Fibroblast of skin of right quadriceps (primary cell): ENCODE measurements around the gene FOXRED1.
"Not testable (repeated sequence)": the region's sequence is repeated elsewhere in the genome, so short reads cannot be mapped to it uniquely, and the experiment has no call there.

Source experiments
- DNase-seq: peaks from one replicate; pipeline ENCODE4 v3.0.0-alpha.2; 2013

The FOXRED1 gene

DNA sequence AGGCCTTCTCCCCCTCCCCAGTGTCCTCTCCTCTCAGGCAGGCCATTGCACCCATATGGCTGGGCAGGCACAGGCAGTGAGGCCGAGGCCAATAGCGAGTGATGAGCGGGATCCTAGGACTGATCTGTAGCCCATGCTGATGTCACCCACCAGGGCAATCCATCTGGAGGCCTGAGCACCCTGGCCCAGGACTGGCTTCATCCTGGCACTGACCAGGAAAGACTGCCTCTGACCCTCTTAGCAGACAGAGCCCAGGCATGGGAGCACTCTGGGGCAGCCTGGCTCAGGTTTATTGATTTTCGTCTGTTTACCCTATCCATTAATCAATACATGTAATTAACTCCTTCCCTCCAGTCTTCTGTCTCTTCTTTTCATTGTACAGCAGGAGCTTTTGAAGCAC is 8.8 kb downstream of the FOXRED1 start:
- DNase-seq = no peak

DNA sequence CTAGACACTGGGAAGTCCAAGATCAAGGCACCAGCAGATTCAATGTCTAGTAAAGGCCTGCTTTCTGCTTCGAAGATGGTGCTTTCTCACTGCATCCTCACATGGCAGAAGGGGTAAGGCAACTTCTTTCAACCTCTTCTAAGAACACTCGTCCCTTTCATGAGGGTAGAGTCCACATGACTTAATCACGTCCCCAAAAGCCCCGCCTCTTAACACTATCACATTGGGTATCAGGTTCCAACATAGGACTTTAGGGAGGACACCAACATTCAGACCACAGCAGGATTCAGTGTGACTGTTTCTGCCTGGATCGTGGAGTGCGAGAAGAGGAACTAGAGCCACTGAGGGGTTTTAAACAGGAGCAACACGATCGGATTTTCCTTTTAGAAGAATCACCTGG is 10.2 kb downstream of the FOXRED1 start:
- no peak for DNase-seq

DNA sequence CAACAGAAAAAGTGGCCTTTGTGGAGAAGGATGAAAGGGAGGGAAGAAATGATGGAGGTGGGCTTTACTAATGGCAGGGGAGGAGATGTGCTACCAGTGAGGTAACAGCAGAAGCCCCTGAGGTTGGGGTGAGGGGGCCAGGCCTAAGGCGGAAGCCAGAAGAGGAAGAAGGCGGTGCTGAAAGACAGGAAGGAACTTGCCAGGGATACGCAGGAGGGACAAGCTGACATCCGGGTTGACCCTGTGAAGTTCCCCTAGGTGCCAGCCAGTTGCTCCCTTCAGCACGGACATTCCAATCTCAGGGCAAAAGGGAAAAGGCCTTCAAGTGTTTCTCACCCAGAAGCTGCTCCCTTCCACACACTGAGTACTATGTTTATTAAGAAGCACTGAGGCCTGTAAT is 11.6 kb downstream of the FOXRED1 start:
- DNase-seq = no peak

DNA sequence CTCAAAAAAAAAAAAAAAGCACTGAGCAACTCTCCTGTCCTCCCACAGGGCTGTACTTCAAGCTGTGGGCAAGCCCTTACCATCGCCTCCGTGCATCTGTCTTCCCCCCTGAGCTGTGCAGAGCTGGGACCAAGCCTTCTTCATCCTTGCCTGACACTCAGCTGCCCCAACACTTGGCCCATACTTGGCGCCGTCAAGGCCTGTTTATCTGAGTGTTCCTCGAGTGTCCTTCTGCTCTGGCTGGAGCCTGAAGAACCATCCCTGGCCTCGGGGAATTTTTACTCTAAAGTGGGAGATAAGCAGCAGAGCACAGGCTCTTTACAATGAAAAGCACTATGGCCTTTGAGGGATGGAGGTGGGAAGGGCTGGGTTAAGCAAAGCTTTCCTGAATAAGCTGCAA is 12.3 kb downstream of the FOXRED1 start:
- no peak for DNase-seq

DNA sequence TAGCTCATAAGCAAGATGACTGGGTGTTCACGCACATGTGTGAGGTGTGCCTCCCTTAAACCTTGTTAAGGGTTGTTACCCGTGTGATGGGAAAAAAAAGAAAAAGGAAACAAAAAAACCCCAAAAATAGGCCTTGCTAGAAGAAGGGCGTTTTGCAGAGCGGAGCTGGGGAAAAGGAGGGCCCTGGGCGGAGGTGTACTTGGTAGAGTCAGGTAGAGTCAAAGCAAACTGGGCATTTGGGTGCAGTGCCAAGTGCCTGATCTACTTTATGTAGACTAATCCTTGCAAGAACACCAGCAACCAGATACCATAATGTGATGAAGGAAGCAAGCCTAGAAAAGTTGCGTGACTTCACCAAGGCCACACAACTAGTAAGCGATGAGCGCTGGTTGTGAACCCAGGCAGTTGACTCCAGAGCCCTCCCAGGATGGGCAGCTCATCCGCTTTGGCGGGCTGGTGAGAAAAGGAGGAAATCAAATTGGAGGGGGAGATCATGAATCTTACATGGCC is 12.8 kb downstream of the FOXRED1 start:
- no peak for DNase-seq

DNA sequence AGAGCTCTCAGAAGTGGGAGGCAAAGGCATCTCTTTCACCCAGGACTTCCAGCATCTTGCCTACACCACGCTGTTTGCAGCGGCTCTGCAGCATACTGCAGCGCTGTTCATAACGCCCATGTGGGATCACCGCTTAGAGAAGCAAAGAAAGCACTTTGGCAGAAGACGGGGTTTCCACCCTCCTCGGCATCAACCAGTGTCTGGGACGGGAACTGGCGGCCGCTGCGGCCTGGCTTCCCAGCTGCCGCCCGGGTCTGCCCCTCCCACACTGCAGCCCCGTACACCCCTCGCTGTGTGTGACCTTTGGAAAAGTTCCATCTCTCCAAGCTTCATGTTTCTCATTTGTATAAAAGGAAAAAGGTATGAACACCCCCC is 13.4 kb downstream of the FOXRED1 start:
- peak; percentile 21 for DNase-seq

DNA sequence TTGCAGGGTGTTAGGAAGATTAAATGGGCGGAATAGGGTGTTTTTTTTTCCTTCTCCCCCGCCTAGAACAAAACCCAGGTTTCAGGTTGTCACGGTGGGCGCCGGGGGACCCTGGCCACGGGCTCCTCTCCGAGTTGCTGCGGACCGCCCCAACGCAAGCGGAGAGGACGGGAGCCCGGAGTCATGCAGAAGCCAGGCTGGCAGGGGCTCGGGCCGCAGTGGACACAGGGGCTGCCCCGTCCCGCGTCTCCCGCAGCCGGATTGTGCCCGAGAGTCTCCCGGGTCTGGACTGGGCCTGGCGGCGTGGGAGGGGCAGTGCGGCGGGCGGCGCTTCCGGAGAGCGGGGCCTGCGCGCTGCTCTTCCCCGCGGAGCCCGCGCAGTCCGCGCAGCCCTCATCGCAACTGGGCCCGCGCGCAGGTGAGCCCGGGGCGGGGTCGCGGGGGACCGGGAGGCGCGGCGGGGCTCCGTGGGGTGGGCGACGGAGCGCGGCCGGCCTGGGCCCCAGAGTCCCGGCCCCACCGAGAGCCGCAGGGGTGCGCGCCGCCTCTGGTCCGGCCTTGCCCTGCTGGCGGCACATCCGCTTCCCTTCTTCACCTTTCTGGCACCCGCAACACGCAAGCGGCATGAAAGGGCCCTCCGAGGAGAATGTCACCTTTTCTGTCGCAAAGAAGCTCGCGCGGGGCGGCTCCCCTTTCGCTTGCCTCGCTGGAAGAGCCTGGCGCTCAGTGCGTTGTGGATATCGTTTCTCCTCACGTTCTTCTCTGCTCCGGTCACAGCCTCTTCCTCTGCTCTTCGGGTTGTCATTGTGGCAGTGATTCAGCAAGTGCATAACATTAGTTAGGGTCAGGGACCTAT is 14.0 kb downstream of the FOXRED1 start, which contains the start of gene TIRAP:
TSS of gene TIRAP (plus strand) at position 358 of the 856 bp plus-strand sequence. CDS start 7,802 bp downstream, outside the sequence.
- DNase-seq = peak; percentile 46

DNA sequence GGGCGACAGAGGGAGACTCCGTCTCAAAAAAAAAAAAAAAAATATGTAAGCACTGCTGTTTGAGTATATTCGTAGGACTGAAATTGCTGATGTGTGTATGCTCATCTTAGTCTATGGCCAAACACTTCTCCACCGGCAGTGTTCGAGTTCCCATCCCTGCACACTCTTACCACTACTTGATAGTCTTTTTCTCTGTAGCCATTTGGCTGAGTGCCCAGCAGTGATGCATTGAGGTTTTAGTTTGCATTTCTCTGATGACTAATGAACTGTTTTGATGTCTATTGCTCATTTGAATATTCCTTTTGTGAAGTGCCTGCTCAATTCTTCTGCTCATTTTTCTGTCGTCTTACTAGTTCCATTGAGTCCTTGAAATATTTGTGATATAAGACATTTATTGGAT is 15.9 kb downstream of the FOXRED1 start:
- DNase-seq = peak; percentile 97

DNA sequence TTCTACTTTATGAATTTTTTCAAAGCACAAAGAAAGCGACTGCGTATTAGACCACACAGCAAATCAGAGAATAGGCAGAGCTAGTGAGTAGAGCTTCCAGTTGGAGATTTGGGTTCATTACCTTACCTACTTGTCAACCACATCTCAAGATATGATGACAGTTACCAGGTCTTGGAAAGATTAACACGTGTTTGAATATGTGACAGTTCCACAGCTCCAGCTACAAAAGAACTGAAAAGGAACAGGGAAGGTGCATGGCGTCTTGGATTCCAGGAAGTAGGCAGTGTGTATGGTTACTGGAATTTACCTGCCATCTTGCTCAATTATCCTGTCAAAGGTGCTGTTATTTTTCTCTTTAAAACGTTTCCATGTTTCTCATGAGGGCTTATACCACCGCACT is 19.3 kb downstream of the FOXRED1 start:
- DNase-seq = no peak

DNA sequence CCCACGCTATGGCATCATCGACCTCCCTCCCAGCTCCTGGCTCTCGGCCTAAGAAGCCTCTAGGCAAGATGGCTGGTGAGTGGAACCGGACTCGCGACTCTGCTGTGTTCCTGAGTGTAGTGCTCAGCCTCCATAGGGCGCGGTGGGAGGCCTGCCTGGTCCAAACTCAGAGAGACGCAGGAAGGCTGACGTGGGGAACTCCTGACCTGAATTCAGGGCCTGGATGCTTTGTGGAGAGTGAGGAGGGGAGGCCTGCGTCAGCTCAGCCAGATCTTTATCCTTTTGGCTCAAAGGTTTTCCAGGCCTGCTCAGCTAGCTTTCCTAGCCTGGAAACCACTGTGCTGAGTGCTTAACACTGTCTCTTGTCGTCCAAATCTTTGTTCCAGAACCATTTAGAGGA is 21.9 kb downstream of the FOXRED1 start:
- no peak for DNase-seq

DNA sequence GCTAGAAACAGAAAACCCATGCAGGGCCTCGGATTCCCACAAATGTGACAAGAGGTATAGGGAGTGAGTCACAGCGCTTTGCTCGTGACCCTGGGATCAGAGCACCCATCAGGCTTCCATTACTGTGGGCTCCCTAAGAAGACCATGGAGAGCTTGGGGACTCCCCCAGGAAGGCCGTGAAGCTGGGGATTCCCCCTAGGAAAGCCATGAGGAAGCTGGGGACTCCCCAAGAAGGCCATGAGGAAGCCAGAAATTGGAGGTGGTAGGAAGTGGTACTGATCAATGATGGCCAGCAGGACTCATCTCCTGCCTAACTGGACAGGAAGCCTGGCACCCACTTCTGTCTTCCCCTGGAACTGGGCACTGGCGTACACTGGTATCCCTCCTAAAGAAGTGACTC is 24.8 kb downstream of the FOXRED1 start:
- DNase-seq = no peak

DNA sequence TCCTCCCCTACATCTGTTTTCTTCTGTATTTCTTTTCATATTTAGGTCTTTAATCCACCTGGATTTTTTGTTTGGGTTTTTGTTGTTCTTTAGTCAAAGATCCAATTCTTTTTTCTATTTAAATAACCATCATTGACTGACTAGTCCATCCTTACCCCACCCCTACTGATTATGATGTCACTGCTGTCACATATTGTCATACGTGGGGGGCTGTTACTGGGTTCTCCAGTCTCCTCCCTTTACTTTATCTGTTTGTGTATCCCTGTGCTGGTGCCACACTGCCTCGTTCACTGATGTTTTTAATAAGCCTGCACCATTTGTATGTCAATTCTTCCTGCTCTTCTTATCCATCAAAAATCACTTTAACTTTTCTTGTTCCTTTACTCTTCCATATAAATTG is 28.1 kb downstream of the FOXRED1 start:
- no peak for DNase-seq

DNA sequence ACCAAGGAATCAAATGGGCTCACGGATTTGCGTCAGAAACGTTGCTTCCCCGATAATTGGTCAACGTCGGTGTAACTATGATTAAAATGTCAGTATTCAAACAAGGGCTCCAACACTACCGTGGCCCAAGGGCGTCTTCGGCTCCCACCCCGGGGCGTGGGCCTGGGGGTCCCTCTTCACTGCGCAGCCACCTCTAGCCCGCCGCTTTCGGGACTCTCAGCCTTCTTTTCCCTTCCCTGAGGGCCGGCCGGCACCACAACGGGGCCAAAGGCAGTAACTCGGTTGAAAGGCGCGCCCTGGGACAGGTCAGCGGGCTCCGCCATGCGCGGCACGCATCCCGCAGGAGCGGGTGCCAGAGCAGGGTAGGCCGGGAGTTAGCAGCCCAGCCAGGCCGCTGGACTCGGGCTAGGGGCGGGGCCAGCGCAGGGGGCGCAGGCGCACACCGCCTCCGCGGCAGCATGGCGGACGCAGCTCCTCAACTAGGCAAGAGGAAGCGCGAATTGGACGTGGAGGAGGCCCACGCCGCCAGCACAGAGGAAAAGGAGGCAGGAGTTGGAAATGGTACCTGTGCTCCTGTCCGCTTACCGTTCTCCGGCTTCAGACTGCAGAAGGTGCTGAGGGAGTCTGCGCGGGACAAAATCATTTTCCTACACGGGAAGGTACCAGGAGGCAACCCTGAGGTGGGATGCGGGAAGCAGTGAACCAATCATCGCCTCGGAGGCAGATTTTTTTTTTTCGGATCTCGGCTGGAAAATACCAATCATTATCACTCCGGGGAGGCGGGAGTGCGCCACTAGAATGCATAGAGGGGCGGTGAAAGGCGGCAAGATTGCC is 34.9 kb downstream of the FOXRED1 start, which contains the start of gene DCPS:
TSS of gene DCPS (plus strand) at position 438 of the 834 bp plus-strand sequence. CDS start at position 459, 21 bp downstream.
- DNase-seq = peak; percentile 87

DNA sequence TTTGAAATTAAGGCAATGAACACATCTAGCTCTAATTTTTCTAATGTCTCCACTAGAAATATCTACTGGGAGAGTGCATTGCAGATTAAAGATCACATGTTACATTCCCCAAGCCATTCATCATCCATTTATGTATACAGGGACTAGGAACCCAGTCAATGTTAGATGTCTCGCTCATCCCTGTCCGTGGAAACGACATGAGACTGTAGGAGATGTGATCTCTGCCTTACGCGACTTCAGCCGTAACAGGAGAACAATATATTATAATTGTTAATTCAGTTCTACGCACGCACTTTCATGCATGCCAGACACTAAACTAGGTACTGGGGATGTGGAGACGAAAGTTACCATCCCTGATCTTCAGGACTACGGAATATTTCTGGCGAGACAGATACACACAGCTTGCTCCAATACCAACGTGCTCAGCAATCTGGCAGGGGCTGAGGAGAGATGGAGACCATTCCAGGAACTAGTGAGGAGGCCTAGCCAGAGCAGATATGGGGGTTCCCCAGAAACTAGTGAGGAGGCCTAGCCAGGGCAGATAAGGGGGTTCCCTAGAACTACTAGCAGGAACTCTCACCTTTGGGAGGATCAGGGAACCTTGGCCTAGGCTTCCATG is 35.6 kb downstream of the FOXRED1 start:
- DNase-seq = no peak

DNA sequence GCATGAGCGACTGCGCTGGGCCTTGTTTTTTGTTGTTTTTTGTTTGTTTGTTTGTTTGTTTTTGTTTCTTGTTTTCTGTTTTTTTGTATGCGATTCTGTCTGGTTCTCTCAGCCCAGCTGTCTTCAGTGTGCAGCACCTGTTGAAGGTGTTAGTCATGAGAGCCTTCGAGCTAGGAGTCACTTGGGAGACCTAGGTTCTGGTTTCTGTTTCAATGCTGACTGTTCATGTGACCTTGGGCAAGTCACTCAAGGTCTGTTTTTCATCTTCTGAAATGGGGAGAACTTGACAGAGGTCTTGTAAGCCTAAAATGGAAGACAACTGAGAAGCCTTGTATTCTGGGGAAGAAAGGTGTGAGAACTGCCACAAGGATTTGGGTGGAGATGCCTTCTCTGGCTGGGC is 36.7 kb downstream of the FOXRED1 start:
- no peak for DNase-seq

DNA sequence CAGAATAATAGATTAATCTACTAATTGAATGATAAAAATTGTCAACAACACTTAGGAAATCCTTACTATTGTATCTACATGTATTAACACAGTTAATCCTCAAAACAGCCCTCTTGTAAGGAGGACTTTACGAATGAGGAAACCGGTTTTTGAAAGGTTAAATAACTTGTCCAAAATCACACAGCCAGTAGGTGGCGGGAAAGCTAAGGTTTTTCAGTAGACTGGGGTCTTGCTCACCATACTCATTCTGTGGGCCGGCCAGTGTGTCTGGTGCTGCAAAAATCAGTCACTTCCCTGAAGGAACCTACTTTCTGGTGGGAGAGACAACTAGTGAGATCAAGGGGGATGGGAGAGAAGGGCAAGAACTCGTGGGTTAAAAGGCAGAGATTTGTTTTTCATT is 38.8 kb downstream of the FOXRED1 start:
- DNase-seq = peak; percentile 53

DNA sequence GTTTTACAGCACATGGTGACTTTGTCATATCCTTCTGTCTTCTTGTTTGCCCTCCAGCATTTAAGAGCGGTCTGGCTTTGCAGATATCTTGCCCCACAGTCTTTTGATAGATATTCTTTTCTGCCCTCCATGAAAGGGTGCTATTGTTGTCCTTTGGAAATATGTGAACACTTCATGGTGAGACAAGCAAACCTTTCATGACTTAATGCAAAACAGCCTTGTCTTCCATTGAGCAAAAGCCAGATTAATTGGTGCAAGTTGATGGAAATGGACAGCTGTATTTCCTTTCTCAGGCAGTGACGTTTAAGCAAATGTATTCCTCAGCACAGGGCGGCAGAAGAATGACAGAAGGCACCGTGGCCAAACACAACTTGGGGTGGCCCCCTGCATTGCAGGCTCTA is 39.3 kb downstream of the FOXRED1 start:
- DNase-seq = no peak

DNA sequence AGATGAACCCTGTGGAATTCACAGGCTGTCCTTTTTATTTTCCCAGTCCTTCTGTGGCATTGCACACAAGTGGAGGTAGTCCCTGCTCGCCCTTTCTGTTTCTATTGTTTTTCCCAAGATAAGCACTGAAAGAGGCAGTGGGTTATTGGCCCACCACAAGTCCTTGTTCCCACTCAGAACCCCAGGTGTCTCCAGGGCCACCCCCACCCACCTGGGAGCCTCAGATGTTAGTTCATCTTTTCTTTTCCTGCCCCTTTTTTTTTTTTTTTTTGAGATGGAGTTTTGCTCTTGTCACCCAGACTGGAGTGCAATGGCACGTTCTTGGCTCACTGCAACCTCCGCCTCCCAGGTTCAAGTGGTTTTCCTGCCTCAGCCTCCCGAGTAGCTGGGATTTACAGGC is 39.8 kb downstream of the FOXRED1 start:
- DNase-seq = not testable (repeated sequence)

DNA sequence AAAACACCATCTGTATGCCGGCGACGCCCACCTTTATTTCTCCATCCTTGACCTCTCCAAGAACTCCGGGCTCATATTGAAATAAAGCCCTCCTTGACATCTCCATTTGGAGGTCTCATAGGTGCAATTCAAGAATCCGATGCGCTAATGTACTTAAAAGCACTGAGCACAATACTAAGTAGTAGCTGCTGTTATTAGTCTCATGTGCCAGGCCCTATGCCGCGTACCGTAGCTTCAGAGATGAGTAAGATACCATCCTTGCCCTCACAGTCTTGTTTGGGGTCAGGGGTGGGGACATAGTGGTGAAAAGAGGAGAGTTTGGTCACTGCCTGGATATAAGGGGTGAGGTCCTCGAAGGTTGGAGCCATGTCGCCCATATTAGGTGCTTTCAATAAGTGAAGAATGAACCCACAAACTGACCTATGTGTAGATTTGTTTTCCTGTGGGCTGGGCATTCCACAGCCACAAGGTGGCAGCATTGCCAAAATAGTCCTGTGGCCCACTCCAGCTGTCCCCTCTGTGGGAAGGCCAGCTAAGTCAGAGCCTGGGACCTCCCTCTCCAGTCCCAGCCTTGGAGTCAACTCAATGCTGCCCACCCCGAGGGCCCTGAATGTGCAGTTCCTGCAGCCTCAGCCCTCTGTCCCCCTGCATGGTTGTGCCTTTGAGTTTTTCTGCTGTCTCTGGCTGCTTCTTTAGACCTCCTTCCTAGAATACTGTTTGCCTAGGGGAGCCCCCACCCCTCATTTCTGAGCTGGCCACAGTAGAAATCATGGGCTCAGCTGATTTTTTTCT is 41.4 kb downstream of the FOXRED1 start:
- DNase-seq = peak; percentile 70

DNA sequence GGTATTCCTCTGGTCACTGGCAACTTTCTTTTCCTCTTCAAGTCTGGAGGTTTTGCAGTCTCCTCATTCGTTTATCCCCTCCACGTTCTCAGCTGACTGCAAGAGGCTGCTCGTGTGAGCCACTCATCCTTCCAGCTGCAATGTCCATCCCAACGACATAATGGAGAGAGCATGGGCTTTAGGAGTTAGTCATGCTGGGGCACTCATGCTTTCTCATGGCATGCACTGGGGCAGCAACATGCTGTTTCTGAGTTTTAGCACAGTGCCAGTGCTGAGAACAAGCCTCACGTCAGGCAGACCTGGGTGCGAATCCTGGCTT is 42.0 kb downstream of the FOXRED1 start:
- no peak for DNase-seq

DNA sequence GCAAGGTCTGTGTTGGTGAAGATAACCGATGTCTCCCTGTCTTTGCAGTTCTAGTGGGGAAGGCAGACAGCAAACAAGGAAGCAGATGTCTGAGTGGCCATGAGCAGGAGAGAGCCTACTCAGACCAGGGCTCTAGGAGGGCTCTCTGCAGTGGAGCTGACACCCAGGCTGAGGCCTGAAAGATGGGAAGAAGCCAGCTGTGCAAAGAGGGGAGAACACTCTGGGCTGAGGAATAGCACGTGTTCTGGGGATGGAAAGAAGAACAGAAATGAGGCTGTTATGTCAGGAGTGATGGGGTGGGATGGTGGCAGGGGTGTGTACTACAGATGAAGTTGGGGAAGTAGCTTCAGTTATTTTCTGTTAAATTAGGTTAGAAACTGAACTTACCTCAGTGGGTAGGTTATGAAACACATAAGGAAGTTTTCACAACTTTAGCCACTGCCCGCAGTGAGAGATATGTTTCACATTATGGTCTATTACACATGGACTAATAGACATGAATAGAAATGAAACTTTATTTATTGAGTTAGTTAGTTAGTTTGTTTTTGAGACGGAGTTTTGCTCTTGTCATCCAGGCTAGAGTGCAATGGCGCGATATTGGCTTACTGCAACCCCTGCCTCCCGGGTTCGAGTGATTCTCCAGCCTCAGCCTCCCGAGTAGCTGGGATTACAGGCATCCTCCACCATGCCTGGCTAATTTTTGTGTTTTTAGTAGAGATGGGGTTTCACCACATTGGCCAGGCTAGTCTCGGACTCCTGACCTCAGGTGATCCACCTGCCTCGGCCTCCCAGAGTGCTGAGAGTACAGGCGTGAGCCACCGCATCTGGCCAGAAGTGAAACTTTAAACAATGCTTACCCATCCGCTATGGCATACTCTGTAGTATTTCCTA is 42.7 kb downstream of the FOXRED1 start:
- DNase-seq = no peak

DNA sequence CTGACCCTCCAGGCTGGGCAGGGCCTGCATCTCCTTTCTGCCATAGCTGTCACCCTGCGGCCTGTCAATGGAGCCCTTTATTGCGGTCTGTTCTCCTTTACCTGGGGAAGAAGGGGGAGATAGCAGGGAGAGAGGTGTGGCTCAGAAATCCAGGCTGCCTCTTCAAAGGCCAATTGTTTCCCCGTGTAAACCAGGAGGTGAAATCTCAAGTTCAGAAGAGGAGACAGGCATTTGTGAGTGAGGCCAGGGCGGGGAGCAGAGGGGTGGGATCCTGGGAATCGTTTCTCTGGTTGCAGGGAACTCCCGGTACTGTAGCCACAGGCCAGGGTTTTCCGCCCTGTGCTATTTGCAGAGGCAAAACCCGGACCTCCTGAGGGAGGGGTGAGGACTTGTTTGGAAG is 44.0 kb downstream of the FOXRED1 start:
- no peak for DNase-seq
